GM10248 (cell line): ENCODE data around the gene LRRC59.

ENCODE experiments used
- CTCF ChIA-PET: fragments of 300-600 bp; sonication (Branson Sonifier 250); formaldehyde crosslinking; extraction: SDS; loops from one replicate; lab custom pipeline; 2021; ENCODE audit warnings: antibody characterized with exemption; lab: Yijun Ruan, JAX
- POLR2A ChIA-PET: fragments of 350-650 bp; sonication (Branson Sonifier 250); formaldehyde crosslinking; extraction: SDS; loops from one replicate; lab custom pipeline; 2020; ENCODE audit warnings: antibody characterized with exemption; lab: Yijun Ruan, JAX
- DNase-seq: peaks from one replicate; pipeline ENCODE4 v3.0.0; 2012; ENCODE audit errors: extremely low spot score
- CTCF ChIP-seq: IDR thresholded peaks from 2 replicates; pipeline ENCODE4 v1.5.1; 2012; ENCODE audit warnings: mild to moderate bottlenecking, low read depth; ENCODE audit errors: extremely low read depth, missing control alignments, control extremely low read depth

LRRC59 gene

GRCh38 chr17:50352072-50352692, 45.1 kb downstream of the LRRC59 start:
- no peak for DNase-seq
- ChIA-PET POLR2A (interaction anchor here (1.1 kb wide), 1 partner anchor 10 kb away, joined by 4 read pairs; no protein-coding TSS in a partner anchor), CTCF (interaction anchor here (0.8 to 3.4 kb wide), 3 partner anchors 10 to 152 kb away, joined by 3 to 18 read pairs (median 4); partner anchors contain the start of gene LRRC59)
- no peak for TF ChIP-seq CTCF

GRCh38 chr17:50350733-50351132, 46.6 kb downstream of the LRRC59 start:
- no peak for DNase-seq
- ChIA-PET CTCF (interaction anchor here (1.2 to 5.5 kb wide), 3 partner anchors 11 to 151 kb away, joined by 4 to 42 read pairs (median 18); no protein-coding TSS in a partner anchor), POLR2A (no interaction called here)
- no peak for TF ChIP-seq CTCF

- no peak for DNase-seq
- CTCF ChIA-PET = interaction anchor here (0.7 to 5.5 kb wide), 3 partner anchors 9 to 49 kb away, joined by 3 to 42 read pairs (median 20); partner anchors contain the start of gene LRRC59
- POLR2A ChIA-PET = no interaction called here
- no peak for TF ChIP-seq CTCF
Measured at GRCh38 chr17:50349243-50349600, 48.1 kb downstream of the LRRC59 start.

- ChIA-PET POLR2A (no interaction called here), CTCF (interaction anchor here (0.7 to 5.5 kb wide), 3 partner anchors 9 to 49 kb away, joined by 3 to 42 read pairs (median 20); partner anchors contain the start of gene LRRC59)
- no peak for TF ChIP-seq CTCF
- no peak for DNase-seq
Measured at GRCh38 chr17:50348522-50349242, 48.6 kb downstream of the LRRC59 start.

GRCh38 chr17:50347894-50348291, 49.4 kb downstream of the LRRC59 start:
- no peak for TF ChIP-seq CTCF
- ChIA-PET POLR2A (no interaction called here), CTCF (interaction anchor here (0.6 to 5.5 kb wide), 3 partner anchors 14 to 154 kb away, joined by 3 to 42 read pairs (median 20); partner anchors contain the start of gene LRRC59)
- no peak for DNase-seq

GRCh38 chr17:50347117-50347893, 50.0 kb downstream of the LRRC59 start:
- no peak for TF ChIP-seq CTCF
- ChIA-PET CTCF (interaction anchor here (0.6 to 5.5 kb wide), 8 partner anchors 12 to 178 kb away, joined by 3 to 42 read pairs (median 4); partner anchors contain the start of gene LRRC59), POLR2A (interaction anchor here (0.6 kb wide), 1 partner anchor 24 kb away, joined by 6 read pairs; no protein-coding TSS in a partner anchor)
- DNase-seq = no peak
